Endothelial cell of umbilical vein (primary cell): ENCODE measurements around the gene SMIM41. TPM values are rescaled to one million over a fixed set of nuclear protein-coding genes. Genes with fewer than 3 reads are reported as not detected.

Source experiments
- BruUV-seq: library from RNA; stranded (reverse); fragments of 400-500 nt; replicated peaks from 2 replicates; lab custom pipeline; 2021; lab: Mats Ljungman, UMichigan
- CTCF ChIA-PET: fragments of 300-600, 350-600 bp; sonication (Branson Sonifier 250); formaldehyde crosslinking; loops from one replicate; lab custom pipeline; 2021; ENCODE audit warnings: antibody characterized with exemption, inconsistent platforms; lab: Charles Lee
- POLR2A ChIA-PET: fragments of 300-600, 350-600 bp; sonication (Branson Sonifier 250); formaldehyde crosslinking; loops from one replicate; lab custom pipeline; 2021; ENCODE audit warnings: antibody characterized with exemption, inconsistent platforms; lab: Charles Lee
- DNase-seq: peaks from one replicate; pipeline ENCODE4 v3.0.0-alpha.2; 2011; ENCODE audit warnings: low read depth, low spot score
- FAIRE-seq: peaks from 2 replicates; lab custom pipeline; 2011; peaks lifted over from hg19 to GRCh38; lab: Jason Lieb, UNC
- H2AFZ ChIP-seq: 2 replicates; pipeline ENCODE4 v1.6.0; 2012; ENCODE audit warnings: low read depth, low read length, control low read depth, inconsistent platforms
- H3K27ac ChIP-seq: 2 replicates; pipeline ENCODE4 v1.5.1; 2011; ENCODE audit warnings: low read depth, mild to moderate bottlenecking, control low read depth, low read length, moderate library complexity; ENCODE audit not compliant: insufficient read depth
- H3K27me3 ChIP-seq, 2 experiments: 2 replicates each; pipeline versions ENCODE4 v1.6.0 to v1.6.1; 2011; ENCODE audit warnings: low read length in 2 of 2, mixed read lengths in 1 of 2; ENCODE audit not compliant: control insufficient read depth in 2 of 2, insufficient read depth in 2 of 2
- H3K36me3 ChIP-seq, 2 experiments: 2 replicates in 1 of 2; 3 replicates in 1 of 2; pipeline ENCODE4 v1.5.1; 2011; ENCODE audit warnings: low read length in 2 of 2, mild to moderate bottlenecking in 1 of 2, moderate library complexity in 1 of 2; ENCODE audit not compliant: control insufficient read depth in 2 of 2, insufficient read depth in 2 of 2; ENCODE audit errors: extremely low read depth in 1 of 2
- H3K4me1 ChIP-seq: 3 replicates; pipeline ENCODE4 v1.5.1; 2011; ENCODE audit warnings: mild to moderate bottlenecking, low read length; ENCODE audit not compliant: control insufficient read depth, insufficient read depth; ENCODE audit errors: extremely low read depth
- H3K4me2 ChIP-seq: 2 replicates; pipeline ENCODE4 v1.6.1; 2011; ENCODE audit warnings: low read length, control low read depth, mixed read lengths; ENCODE audit not compliant: insufficient read depth
- H3K4me3 ChIP-seq, 3 experiments: fragments of 200-600 bp in 1 of 3; sonication (generic), shearing (Covaris generic) in 1 of 3; replicated peaks in 1 of 3; 2 replicates each; pipeline ENCODE4 v1.5.1; 2011 to 2016; ENCODE audit warnings: control low read depth in 3 of 3, low read length in 3 of 3, mild to moderate bottlenecking in 2 of 3, inconsistent platforms in 1 of 3, low read depth in 1 of 3, moderate library complexity in 1 of 3; ENCODE audit not compliant: insufficient read depth in 1 of 3
- H3K79me2 ChIP-seq: 2 replicates; pipeline ENCODE4 v1.6.0; 2012; ENCODE audit warnings: low read length, inconsistent platforms; ENCODE audit not compliant: control insufficient read depth, insufficient read depth
- H3K9ac ChIP-seq: replicated peaks from 2 replicates; pipeline ENCODE3; 2011; ENCODE audit warnings: low read length, control low read depth; ENCODE audit not compliant: insufficient read depth; ENCODE audit errors: extremely low read depth
- H3K9me1 ChIP-seq: replicated peaks from 3 replicates; pipeline ENCODE4 v1.6.0; 2011; ENCODE audit warnings: mild to moderate bottlenecking, low read length; ENCODE audit not compliant: control insufficient read depth, insufficient read depth; ENCODE audit errors: extremely low read depth
- H3K9me3 ChIP-seq: replicated peaks from 2 replicates; pipeline ENCODE4 v1.5.1; 2012; ENCODE audit warnings: low read length, inconsistent platforms; ENCODE audit not compliant: control insufficient read depth, insufficient read depth
- H4K20me1 ChIP-seq: replicated peaks from 2 replicates; pipeline ENCODE3; 2011; ENCODE audit warnings: mild to moderate bottlenecking, low read length; ENCODE audit not compliant: control insufficient read depth, insufficient read depth; ENCODE audit errors: extremely low read depth
- EZH2 ChIP-seq: IDR thresholded peaks from 2 replicates; pipeline ENCODE4 v1.6.1; 2012; ENCODE audit warnings: borderline replicate concordance, low read depth, mild to moderate bottlenecking, moderate library complexity, low read length, inconsistent platforms; ENCODE audit not compliant: severe bottlenecking
- FOS ChIP-seq: IDR thresholded peaks from 2 replicates; pipeline ENCODE4 v1.6.1; 2011; ENCODE audit warnings: mild to moderate bottlenecking, low read length, moderate library complexity, borderline replicate concordance; ENCODE audit not compliant: insufficient read depth
- JUN ChIP-seq: IDR thresholded peaks from 2 replicates; pipeline ENCODE4 v1.6.1; 2011; ENCODE audit warnings: borderline replicate concordance, low read depth; ENCODE audit not compliant: insufficient read length, insufficient read depth
- MYC ChIP-seq: IDR thresholded peaks from one replicate; pipeline ENCODE4 v1.6.1; 2011; ENCODE audit warnings: mild to moderate bottlenecking, low read depth, low read length
- POLR2A ChIP-seq: IDR thresholded peaks from 2 replicates; pipeline ENCODE4 v1.6.1; 2012; ENCODE audit warnings: low read depth, mild to moderate bottlenecking, control low read depth, low read length
- POLR2AphosphoS5 ChIP-seq: IDR thresholded peaks from 2 replicates; pipeline ENCODE4 v1.6.1; 2012; ENCODE audit warnings: low read depth, mild to moderate bottlenecking, control low read depth, low read length, moderate library complexity; ENCODE audit not compliant: insufficient read depth
- dilution Hi-C: fragments of 300-500 bp; cut with MboI; formaldehyde crosslinking; loops from one replicate; pipeline ENCODE4 v1.15.0; 2019; ENCODE audit warnings: low sequenced_read_pairs; ENCODE audit not compliant: extremely low pct_ligation_motif_present
- intact Hi-C: fragments of 100-400 bp; cut with micrococcal nuclease; formaldehyde crosslinking; loops from one replicate; pipeline ENCODE4 v1.10.0; 2022
- polyA plus RNA-seq, 4 experiments: library from polyadenylated mRNA; depleted of rRNA in 3 of 4; stranded (reverse) in 3 of 4; unstranded in 1 of 4; fragments of >200 nt; gene quantifications; 2 replicates each; pipeline versions ENCODE4 v1.2.1 to v1.2.3, GENCODE V29; 2011 to 2012; ENCODE audit warnings: missing spikeins in 1 of 4
- total RNA-seq: library from RNA; stranded (reverse); gene quantifications from 2 replicates; pipeline ENCODE4 v1.2.3, GENCODE V29; 2021
- TF ChIP-seq, protein P1 (sequence below), 2 donors: IDR thresholded peaks; 1 replicate in 1 of 2; 2 replicates in 1 of 2; pipeline ENCODE4 v1.5.1; 2011; ENCODE audit warnings: low read length in 2 of 2, mild to moderate bottlenecking in 2 of 2, moderate library complexity in 2 of 2, control low read depth in 1 of 2, inconsistent platforms in 1 of 2, low read depth in 1 of 2; ENCODE audit not compliant: insufficient read depth in 1 of 2; ENCODE audit errors: extremely low read depth in 1 of 2

SMIM41 gene
- total and polyA plus RNA-seq, 2 donors (not counting 3 experiments of a cell fraction or from before 2014, with no cell fraction given) = not detected

DNA sequence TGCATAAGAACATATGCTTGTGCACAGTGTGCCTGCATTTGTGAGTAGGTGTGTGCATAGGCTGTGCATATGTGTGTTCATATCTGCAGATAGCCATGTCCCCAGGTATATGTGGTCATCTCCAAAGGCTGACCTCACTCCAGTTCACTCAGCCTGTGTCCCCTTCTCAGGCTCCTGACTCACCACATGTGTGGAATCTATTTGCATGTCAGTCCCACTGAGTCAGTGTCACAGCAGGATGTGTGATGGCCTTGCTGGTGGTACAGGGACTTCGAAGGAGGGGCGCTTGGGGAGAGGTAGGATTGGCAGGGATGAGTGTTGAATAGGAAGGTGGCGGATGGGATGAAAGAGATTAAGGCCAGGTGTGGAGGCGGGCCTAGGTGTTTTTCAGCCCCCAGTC lies 76.8 kb downstream of the SMIM41 start:
- intact Hi-C loops = loop anchor here (1.0 to 10.0 kb wide), 5 partner anchors 57 to 828 kb away; no protein-coding TSS in a partner anchor

DNA sequence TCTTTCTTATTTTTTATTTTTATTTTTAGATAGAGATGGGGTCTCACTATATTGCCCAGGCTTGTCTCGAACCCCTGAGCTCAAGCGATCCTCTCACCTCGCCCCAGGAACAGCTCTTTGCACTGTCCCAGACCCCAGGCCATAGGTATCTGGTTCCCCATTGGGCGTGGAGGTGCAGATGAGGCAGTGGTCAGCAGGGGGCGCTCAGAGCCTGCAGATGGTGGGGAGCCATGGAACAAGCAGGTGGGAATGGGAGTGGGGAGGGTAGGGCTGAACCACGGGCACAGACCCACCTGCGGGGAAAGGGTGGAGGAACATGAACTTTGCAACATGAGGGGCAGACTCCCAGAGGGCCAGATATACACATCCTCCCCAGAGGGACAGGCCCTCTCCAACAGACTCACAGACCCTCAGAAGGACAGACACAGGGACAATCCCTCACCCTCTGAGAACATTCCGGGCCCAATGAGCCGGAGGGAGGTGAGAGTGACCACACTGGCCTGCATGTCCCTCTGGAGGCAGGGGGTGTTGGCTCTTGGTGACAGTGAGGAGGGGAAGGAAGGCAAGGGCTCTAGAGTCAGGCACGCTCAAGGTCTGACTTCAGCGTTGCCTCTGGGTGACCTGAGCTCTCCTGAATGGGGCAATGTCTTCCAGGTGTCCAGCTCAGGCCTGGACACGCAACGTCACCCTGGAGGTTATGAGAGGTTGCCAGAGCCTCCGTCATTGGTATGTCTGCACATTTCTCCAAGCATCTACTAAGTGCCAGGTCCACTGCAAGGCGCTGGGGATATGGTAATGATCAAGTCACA lies 77.5 kb downstream of the SMIM41 start:
- H3K79me2 ChIP-seq = no peaks in the 10 kb centered on the region
- no peaks in the 10 kb centered on the region for H3K9me1 ChIP-seq
- no peak overlapping the region for H3K4me2 ChIP-seq
- FAIRE-seq = peak; percentile 89
- H3K27me3 ChIP-seq = no peaks in the 10 kb centered on the region
- BruUV-seq = no TSS peak
- intact Hi-C loops (loop anchor here (1.0 to 10.0 kb wide), 5 partner anchors 56 to 828 kb away; no protein-coding TSS in a partner anchor), dilution Hi-C loops (no loop called here)
- no peaks in the 10 kb centered on the region for H3K36me3 ChIP-seq
- no peak overlapping the region for H2AFZ ChIP-seq
- no peak overlapping the region for H3K27ac ChIP-seq
- H3K9me3 ChIP-seq = no peaks in the 10 kb centered on the region
- H3K9ac ChIP-seq = no peak overlapping the region
- H3K4me1 ChIP-seq = peaks cover 2% of the 10 kb centered on the region
- H4K20me1 ChIP-seq = no peaks in the 10 kb centered on the region
- no peak overlapping the region for H3K4me3 ChIP-seq
- peak; percentile 58 for DNase-seq
- ChIA-PET POLR2A (no interaction called here), CTCF (interaction anchor here (0.5 to 3.5 kb wide), 39 partner anchors 9 to 836 kb away, joined by 3 to 87 read pairs (median 4); no protein-coding TSS in a partner anchor)
- no peak for TF ChIP-seq JUN
- TF ChIP-seq, protein P1, sequence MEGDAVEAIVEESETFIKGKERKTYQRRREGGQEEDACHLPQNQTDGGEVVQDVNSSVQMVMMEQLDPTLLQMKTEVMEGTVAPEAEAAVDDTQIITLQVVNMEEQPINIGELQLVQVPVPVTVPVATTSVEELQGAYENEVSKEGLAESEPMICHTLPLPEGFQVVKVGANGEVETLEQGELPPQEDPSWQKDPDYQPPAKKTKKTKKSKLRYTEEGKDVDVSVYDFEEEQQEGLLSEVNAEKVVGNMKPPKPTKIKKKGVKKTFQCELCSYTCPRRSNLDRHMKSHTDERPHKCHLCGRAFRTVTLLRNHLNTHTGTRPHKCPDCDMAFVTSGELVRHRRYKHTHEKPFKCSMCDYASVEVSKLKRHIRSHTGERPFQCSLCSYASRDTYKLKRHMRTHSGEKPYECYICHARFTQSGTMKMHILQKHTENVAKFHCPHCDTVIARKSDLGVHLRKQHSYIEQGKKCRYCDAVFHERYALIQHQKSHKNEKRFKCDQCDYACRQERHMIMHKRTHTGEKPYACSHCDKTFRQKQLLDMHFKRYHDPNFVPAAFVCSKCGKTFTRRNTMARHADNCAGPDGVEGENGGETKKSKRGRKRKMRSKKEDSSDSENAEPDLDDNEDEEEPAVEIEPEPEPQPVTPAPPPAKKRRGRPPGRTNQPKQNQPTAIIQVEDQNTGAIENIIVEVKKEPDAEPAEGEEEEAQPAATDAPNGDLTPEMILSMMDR (IDR thresholded peaks at IDR 0.05; ENCODE audit: extremely low read depth in 1 of 2, insufficient read depth in 1 of 2, low read depth in 1 of 2, low read length in 2 of 2) = peak; percentile 93 to 94

More for the DNA sequence above, 76.8 kb downstream of the SMIM41 start:
- ChIA-PET CTCF (interaction anchor here (0.5 to 3.5 kb wide), 38 partner anchors 9 to 837 kb away, joined by 3 to 87 read pairs (median 4); no protein-coding TSS in a partner anchor), POLR2A (no interaction called here)
- BruUV-seq = no TSS peak
- Histone ChIP-seq H3K4me3 (no peak overlapping the region), H3K27ac (no peak overlapping the region), H4K20me1 (no peaks in the 10 kb centered on the region), H2AFZ (no peak overlapping the region), H3K4me2 (no peak overlapping the region), H3K79me2 (no peaks in the 10 kb centered on the region), H3K9me1 (no peaks in the 10 kb centered on the region), H3K9ac (no peak overlapping the region), H3K27me3 (no peaks in the 10 kb centered on the region), H3K9me3 (no peaks in the 10 kb centered on the region), H3K36me3 (no peaks in the 10 kb centered on the region), H3K4me1 (peaks cover 2% of the 10 kb centered on the region)
- FAIRE-seq = no peak
- no peak for TF ChIP-seq EZH2
- TF ChIP-seq POLR2A = no peak
- TF ChIP-seq MYC = no peak
- TF ChIP-seq POLR2AphosphoS5 = no peak
- no peak for TF ChIP-seq FOS
- no peak for DNase-seq
- dilution Hi-C loops = no loop called here
